ENCODE results near the gene ACKR2.

The ACKR2 gene

GRCh38 chr3:42829083-42829627 is 19.9 kb downstream of the ACKR2 start:
- DNase-seq (ENCODE audit: low read depth in 1 of 2, low spot score in 1 of 2): no peak

- DNase-seq (ENCODE audit: low read depth in 1 of 2, low spot score in 1 of 2): no peak
Measured at GRCh38 chr3:42829628-42830436, 20.6 kb downstream of the ACKR2 start.

- DNase-seq (ENCODE audit: low read depth in 1 of 2, low spot score in 1 of 2): no peak
Measured at GRCh38 chr3:42830437-42831320, 21.4 kb downstream of the ACKR2 start.

- DNase-seq (ENCODE audit: low read depth in 1 of 2, low spot score in 1 of 2): peak; percentile 37 to 48
Measured at GRCh38 chr3:42831321-42831713, 22.1 kb downstream of the ACKR2 start.

GRCh38 chr3:42836150-42837123 is 27.2 kb downstream of the ACKR2 start:
- DNase-seq (ENCODE audit: low read depth in 1 of 2, low spot score in 1 of 2): no peak

- no peak for DNase-seq (ENCODE audit: low read depth in 1 of 2, low spot score in 1 of 2)
Measured at GRCh38 chr3:42838571-42838970, 29.3 kb downstream of the ACKR2 start.

GRCh38 chr3:42839616-42840015 is 30.4 kb downstream of the ACKR2 start:
- no peak for DNase-seq (ENCODE audit: low read depth in 1 of 2, low spot score in 1 of 2)

- no peak for DNase-seq (ENCODE audit: low read depth in 1 of 2, low spot score in 1 of 2)
Measured at GRCh38 chr3:42841332-42841731, 32.1 kb downstream of the ACKR2 start.

- no peak for DNase-seq (ENCODE audit: low read depth in 1 of 2, low spot score in 1 of 2)
Measured at GRCh38 chr3:42843713-42844411, 34.6 kb downstream of the ACKR2 start.

GRCh38 chr3:42844412-42844713 is 35.1 kb downstream of the ACKR2 start:
- no peak for DNase-seq (ENCODE audit: low read depth in 1 of 2, low spot score in 1 of 2)

- DNase-seq (ENCODE audit: low read depth in 1 of 2, low spot score in 1 of 2): no peak
Measured at GRCh38 chr3:42844815-42845214, 35.6 kb downstream of the ACKR2 start.

GRCh38 chr3:42846685-42847522 is 37.7 kb downstream of the ACKR2 start:
- no peak for DNase-seq (ENCODE audit: low read depth in 1 of 2, low spot score in 1 of 2)

GRCh38 chr3:42847731-42848130 is 38.5 kb downstream of the ACKR2 start:
- no peak for DNase-seq (ENCODE audit: low read depth in 1 of 2, low spot score in 1 of 2)

- no peak for DNase-seq (ENCODE audit: low read depth in 1 of 2, low spot score in 1 of 2)
Measured at GRCh38 chr3:42849017-42849416, 39.8 kb downstream of the ACKR2 start.

- DNase-seq (ENCODE audit: low read depth in 1 of 2, low spot score in 1 of 2): no peak
Measured at GRCh38 chr3:42850263-42850662, 41.0 kb downstream of the ACKR2 start.

- no peak for DNase-seq (ENCODE audit: low read depth in 1 of 2, low spot score in 1 of 2)
Measured at GRCh38 chr3:42851228-42851834, 42.1 kb downstream of the ACKR2 start.

- DNase-seq (ENCODE audit: low read depth in 1 of 2, low spot score in 1 of 2): no peak
Measured at GRCh38 chr3:42852441-42852840, 43.2 kb downstream of the ACKR2 start.

- DNase-seq (ENCODE audit: low read depth in 1 of 2, low spot score in 1 of 2): no peak
Measured at GRCh38 chr3:42853056-42853455, 43.8 kb downstream of the ACKR2 start.

GRCh38 chr3:42853739-42854302 is 44.6 kb downstream of the ACKR2 start:
- no peak for DNase-seq (ENCODE audit: low read depth in 1 of 2, low spot score in 1 of 2)
